Measurements from ENCODE around the gene SLIT1.

Gene SLIT1

GRCh38 chr10:97017474-97017903 lies 168.3 kb downstream of the SLIT1 start:
- DNase-seq, result no peak

GRCh38 chr10:97016728-97017473 lies 168.9 kb downstream of the SLIT1 start:
- no peak for DNase-seq

GRCh38 chr10:97015240-97015639 lies 170.5 kb downstream of the SLIT1 start:
- DNase-seq, result no peak

- DNase-seq, result no peak
Measured at GRCh38 chr10:97013983-97014382, 171.8 kb downstream of the SLIT1 start.

GRCh38 chr10:97013568-97013967 lies 172.2 kb downstream of the SLIT1 start:
- no peak for DNase-seq

- DNase-seq, result no peak
Measured at GRCh38 chr10:97012470-97012869, 173.3 kb downstream of the SLIT1 start.

- DNase-seq, result no peak
Measured at GRCh38 chr10:97011397-97011796, 174.4 kb downstream of the SLIT1 start.

GRCh38 chr10:97010695-97011206 lies 175.0 kb downstream of the SLIT1 start:
- no peak for DNase-seq

- no peak for DNase-seq
Measured at GRCh38 chr10:97007417-97007816, 178.3 kb downstream of the SLIT1 start.

GRCh38 chr10:97006364-97006763 lies 179.4 kb downstream of the SLIT1 start:
- no peak for DNase-seq

- no peak for DNase-seq
Measured at GRCh38 chr10:97005349-97005748, 180.4 kb downstream of the SLIT1 start.

GRCh38 chr10:97004591-97004990 lies 181.2 kb downstream of the SLIT1 start:
- no peak for DNase-seq

- DNase-seq, result no peak
Measured at GRCh38 chr10:97003804-97004201, 182.0 kb downstream of the SLIT1 start.

GRCh38 chr10:97003151-97003803 lies 182.5 kb downstream of the SLIT1 start:
- DNase-seq, result no peak

GRCh38 chr10:97002670-97003069 lies 183.1 kb downstream of the SLIT1 start:
- DNase-seq, result no peak

GRCh38 chr10:97001183-97001991 lies 184.4 kb downstream of the SLIT1 start:
- no peak for DNase-seq

- DNase-seq, result no peak
Measured at GRCh38 chr10:97000487-97001182, 185.1 kb downstream of the SLIT1 start.

- no peak for DNase-seq
Measured at GRCh38 chr10:96999987-97000386, 185.8 kb downstream of the SLIT1 start.

- DNase-seq, result no peak
Measured at GRCh38 chr10:96999337-96999736, 186.4 kb downstream of the SLIT1 start.

- DNase-seq, result peak; percentile 44
Measured at GRCh38 chr10:96998329-96998888, 187.3 kb downstream of the SLIT1 start.

- no peak for DNase-seq
Measured at GRCh38 chr10:96996275-96996965, 189.3 kb downstream of the SLIT1 start.

GRCh38 chr10:96995851-96996250 lies 189.9 kb downstream of the SLIT1 start:
- peak; percentile 39 for DNase-seq

All from DMS79 treated with DMSO at 0.1 percent for 48 hours (cell line).